ENCODE data around the gene ATP8B1.

- TF ChIP-seq MAFK (IDR thresholded peaks at IDR 0.05; ENCODE audit: low read depth, low read length) (no peak), FOS (IDR thresholded peaks at IDR 0.05; ENCODE audit: low read depth, low read length) (no peak), CTCF (conservative IDR thresholded peaks at IDR 0.05; ENCODE audit: low read depth, low read length) (no peak), MXI1 (IDR thresholded peaks at IDR 0.05; ENCODE audit: borderline replicate concordance, low read depth, low read length) (no peak), POLR2A (IDR thresholded peaks at IDR 0.05; ENCODE audit: low read depth, low read length) (no peak), SMC3 (IDR thresholded peaks at IDR 0.05; ENCODE audit: low read depth, low read length) (no peak), MAZ (IDR thresholded peaks at IDR 0.05; ENCODE audit: borderline replicate concordance, low read depth, low read length) (no peak), CHD1 (IDR thresholded peaks at IDR 0.05; ENCODE audit: low read depth, low read length) (no peak)
These were observed 9.0 kb upstream of the ATP8B1 start for GRCh38 chr18:57812126-57812477.
